Neuronal stem cell (in vitro differentiated cells): Measurements from ENCODE around the gene SP110.

ENCODE experiments used
- DNase-seq: peaks from one replicate; pipeline ENCODE4 v3.0.0-alpha.2; 2013; ENCODE audit warnings: low spot score
- H2AFZ ChIP-seq: one replicate; pipeline ENCODE4 v1.6.1; 2013; ENCODE audit warnings: mild to moderate bottlenecking, low read length, inconsistent platforms
- H2AK5ac ChIP-seq: 2 replicates; pipeline ENCODE4 v1.6.1; 2013; ENCODE audit warnings: low read depth, mild to moderate bottlenecking, inconsistent platforms, low read length, moderate library complexity, mixed read lengths
- H2BK120ac ChIP-seq: 2 replicates; pipeline ENCODE4 v1.6.1; 2013; ENCODE audit warnings: low read depth, mild to moderate bottlenecking, inconsistent platforms, low read length, moderate library complexity, mixed read lengths
- H2BK12ac ChIP-seq: one replicate; pipeline ENCODE4 v1.6.1; 2013; ENCODE audit warnings: low read length, inconsistent platforms
- H2BK15ac ChIP-seq: 2 replicates; pipeline ENCODE4 v1.6.1; 2013; ENCODE audit warnings: mild to moderate bottlenecking, low read length, inconsistent platforms, mixed read lengths
- H2BK5ac ChIP-seq: one replicate; pipeline ENCODE4 v1.6.1; 2013; ENCODE audit warnings: inconsistent platforms, mild to moderate bottlenecking, low read length, moderate library complexity
- H3K14ac ChIP-seq: one replicate; pipeline ENCODE4 v1.6.1; 2013; ENCODE audit warnings: low read length, inconsistent platforms
- H3K18ac ChIP-seq: 2 replicates; pipeline ENCODE4 v1.6.1; 2013; ENCODE audit warnings: low read length, inconsistent platforms
- H3K23ac ChIP-seq: 2 replicates; pipeline ENCODE4 v1.6.1; 2013; ENCODE audit warnings: low read depth, mild to moderate bottlenecking, mixed read lengths, low read length, inconsistent platforms; ENCODE audit not compliant: poor library complexity
- H3K27ac ChIP-seq: replicated peaks from 3 replicates; pipeline ENCODE4 v1.5.1; 2013; ENCODE audit warnings: low read length, inconsistent platforms
- H3K27me3 ChIP-seq, 3 experiments: 2 replicates each; pipeline ENCODE4 v1.6.1; 2013; ENCODE audit warnings: low read length in 3 of 3, mild to moderate bottlenecking in 2 of 3, inconsistent platforms in 1 of 3, low read depth in 1 of 3, mixed read lengths in 1 of 3, moderate library complexity in 1 of 3; ENCODE audit not compliant: control insufficient read depth in 3 of 3, insufficient read depth in 3 of 3
- H3K36me3 ChIP-seq, 2 donors: replicated peaks in 1 of 2; 2 replicates each; pipeline ENCODE4 v1.6.1; 2013; ENCODE audit warnings: low read length in 2 of 2; ENCODE audit not compliant: control insufficient read depth in 2 of 2, insufficient read depth in 2 of 2
- H3K4ac ChIP-seq: 2 replicates; pipeline ENCODE4 v1.6.1; 2013; ENCODE audit warnings: inconsistent platforms, mild to moderate bottlenecking, low read length, moderate library complexity
- H3K4me1 ChIP-seq, 2 donors: 1 replicate in 1 of 2; 2 replicates in 1 of 2; pipeline ENCODE4 v1.6.1; 2013; ENCODE audit warnings: low read length in 2 of 2, low read depth in 1 of 2; ENCODE audit not compliant: control insufficient read depth in 2 of 2, insufficient read depth in 1 of 2
- H3K4me2 ChIP-seq: one replicate; pipeline ENCODE4 v1.6.1; 2013; ENCODE audit warnings: mild to moderate bottlenecking, low read length, inconsistent platforms; ENCODE audit not compliant: insufficient read depth, poor library complexity, severe bottlenecking
- H3K4me3 ChIP-seq, 2 donors: 2 replicates each; pipeline ENCODE4 v1.5.1; 2013; ENCODE audit warnings: low read length in 2 of 2, mild to moderate bottlenecking in 2 of 2, inconsistent platforms in 1 of 2, moderate library complexity in 1 of 2
- H3K79me1 ChIP-seq: one replicate; pipeline ENCODE4 v1.6.1; 2013; ENCODE audit warnings: low read depth, mild to moderate bottlenecking, inconsistent platforms, low read length, moderate library complexity
- H3K9ac ChIP-seq: one replicate; pipeline ENCODE4 v1.6.1; 2013; ENCODE audit warnings: mild to moderate bottlenecking, low read depth, low read length, inconsistent platforms; ENCODE audit not compliant: poor library complexity
- H3K9me3 ChIP-seq, 2 donors: replicated peaks in 1 of 2; 2 replicates each; pipeline versions ENCODE3 to v1.6.1; 2013; ENCODE audit warnings: low read length in 2 of 2, mild to moderate bottlenecking in 2 of 2, inconsistent platforms in 1 of 2, low read depth in 1 of 2, mixed read lengths in 1 of 2, moderate library complexity in 1 of 2; ENCODE audit not compliant: control insufficient read depth in 2 of 2, insufficient read depth in 1 of 2
- H4K8ac ChIP-seq: one replicate; pipeline ENCODE4 v1.6.1; 2013; ENCODE audit warnings: low read depth, mild to moderate bottlenecking, inconsistent platforms, low read length, moderate library complexity
- H4K91ac ChIP-seq: one replicate; pipeline ENCODE4 v1.6.1; 2013; ENCODE audit warnings: low read length, low read depth, mild to moderate bottlenecking, inconsistent platforms; ENCODE audit not compliant: poor library complexity
- WGBS, 2 donors: extraction: QIAGEN DNeasy Blood & Tissue Kit; methylation state at CpG; one replicate each; pipeline ENCODE4 v1.1.7; 2013; ENCODE audit warnings: missing lambda C conversion rate in 2 of 2, mixed read lengths in 1 of 2; ENCODE audit not compliant: insufficient read length in 2 of 2, insufficient replicate concordance in 1 of 2; ENCODE audit errors: extremely low coverage in 2 of 2; 5-methylcytosine and 5-hydroxymethylcytosine counted together

The SP110 gene

DNA sequence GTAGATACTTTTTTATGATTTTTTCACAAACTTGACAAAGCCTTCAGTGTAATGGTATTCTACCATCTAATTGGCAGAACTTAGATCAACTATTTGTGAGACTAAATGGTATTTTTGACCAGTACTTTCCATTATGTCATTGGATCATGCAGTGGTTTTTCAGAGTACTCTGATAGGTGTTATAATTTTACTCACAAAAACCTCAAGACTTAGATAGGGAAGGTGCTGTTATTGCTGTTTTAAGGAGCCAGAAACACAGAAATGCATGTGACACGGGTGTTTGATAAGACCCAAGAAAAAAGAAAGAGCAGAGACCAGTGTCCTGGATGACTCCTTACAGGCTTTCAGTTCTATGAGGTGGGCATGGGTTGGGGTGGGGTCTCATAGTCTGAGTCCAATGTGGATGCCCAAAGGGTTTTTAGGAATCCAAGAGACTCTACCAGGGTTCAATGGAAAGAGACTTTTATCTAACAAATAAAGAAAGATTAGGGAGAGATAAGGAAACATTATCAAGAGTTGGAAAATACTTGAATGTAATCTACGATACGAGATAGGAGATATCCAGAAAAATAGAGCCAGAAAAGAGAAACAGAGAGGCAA is 37.0 kb upstream of the SP110 start:
- Histone ChIP-seq H4K91ac (no peak overlapping the region), H3K9me3 (no peaks in the 10 kb centered on the region), H3K18ac (no peak overlapping the region), H3K4me3 (no peak overlapping the region), H3K4ac (no peak overlapping the region), H3K23ac (no peak overlapping the region), H3K9ac (no peak overlapping the region), H2BK15ac (no peak overlapping the region), H2BK12ac (no peak overlapping the region), H3K14ac (no peak overlapping the region), H3K4me2 (no peak overlapping the region), H4K8ac (no peak overlapping the region), H2AFZ (no peak overlapping the region), H2AK5ac (no peak overlapping the region), H3K36me3 (no peaks in the 10 kb centered on the region), H3K27me3 (no peaks in the 10 kb centered on the region), H2BK120ac (no peak overlapping the region), H3K27ac (no peak overlapping the region), H3K4me1 (no peaks in the 10 kb centered on the region), H3K79me1 (no peaks in the 10 kb centered on the region), H2BK5ac (no peak overlapping the region)
- no CpG with 5 or more reads among the region's 3 CpGs for WGBS, 2 donors
- no peak for DNase-seq

DNA sequence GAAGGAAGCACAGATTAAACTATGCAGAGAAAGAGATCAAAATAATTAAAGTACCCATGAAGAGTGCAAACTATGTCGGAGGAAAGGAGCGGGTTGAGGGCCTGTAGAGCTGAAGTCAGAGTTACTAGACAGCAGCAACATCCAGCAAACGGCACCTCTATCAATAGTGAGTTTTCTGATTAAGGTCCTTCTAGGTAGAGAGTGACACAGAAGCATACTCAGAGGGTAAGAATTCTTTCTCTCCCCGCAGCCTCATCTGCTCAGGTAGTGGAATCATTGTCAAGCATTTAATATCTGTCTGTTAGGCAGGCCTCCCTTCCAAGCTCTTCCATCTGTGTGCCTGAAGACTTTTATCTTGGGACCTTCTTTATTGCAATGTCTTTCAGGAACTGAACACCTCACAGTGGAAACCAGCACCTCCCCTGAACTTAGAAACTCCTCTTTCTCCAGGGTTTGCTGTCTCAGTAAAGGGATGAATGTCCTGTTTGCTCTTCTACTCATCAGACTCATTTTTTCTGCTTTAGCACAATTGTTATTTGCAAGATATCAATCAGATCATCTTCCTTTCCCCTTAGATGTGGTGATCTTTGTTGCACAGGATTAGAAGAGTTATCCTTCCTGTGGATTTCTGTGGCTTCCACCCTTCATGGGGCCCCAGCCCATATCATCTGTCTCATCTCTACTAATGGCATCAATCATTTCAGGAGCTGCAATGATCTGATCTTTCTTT is 34.5 kb upstream of the SP110 start:
- DNase-seq, result no peak
- H3K23ac ChIP-seq, result no peak overlapping the region
- no peak overlapping the region for H3K27ac ChIP-seq
- WGBS, 2 donors, result no CpG with 5 or more reads among the region's 4 CpGs
- H3K18ac ChIP-seq, result no peak overlapping the region
- no peak overlapping the region for H4K91ac ChIP-seq
- no peak overlapping the region for H2BK15ac ChIP-seq
- H3K14ac ChIP-seq, result no peak overlapping the region
- no peak overlapping the region for H3K9ac ChIP-seq
- H3K79me1 ChIP-seq, result no peaks in the 10 kb centered on the region
- H3K4me1 ChIP-seq, result no peaks in the 10 kb centered on the region
- H4K8ac ChIP-seq, result no peak overlapping the region
- H3K9me3 ChIP-seq, result no peaks in the 10 kb centered on the region
- H2AFZ ChIP-seq, result no peak overlapping the region
- H2BK5ac ChIP-seq, result no peak overlapping the region
- H3K4me3 ChIP-seq, result no peak overlapping the region
- H3K27me3 ChIP-seq, result no peaks in the 10 kb centered on the region
- no peaks in the 10 kb centered on the region for H3K36me3 ChIP-seq
- H2AK5ac ChIP-seq, result no peak overlapping the region
- no peak overlapping the region for H2BK120ac ChIP-seq
- no peak overlapping the region for H2BK12ac ChIP-seq
- no peak overlapping the region for H3K4ac ChIP-seq
- H3K4me2 ChIP-seq, result no peak overlapping the region

DNA sequence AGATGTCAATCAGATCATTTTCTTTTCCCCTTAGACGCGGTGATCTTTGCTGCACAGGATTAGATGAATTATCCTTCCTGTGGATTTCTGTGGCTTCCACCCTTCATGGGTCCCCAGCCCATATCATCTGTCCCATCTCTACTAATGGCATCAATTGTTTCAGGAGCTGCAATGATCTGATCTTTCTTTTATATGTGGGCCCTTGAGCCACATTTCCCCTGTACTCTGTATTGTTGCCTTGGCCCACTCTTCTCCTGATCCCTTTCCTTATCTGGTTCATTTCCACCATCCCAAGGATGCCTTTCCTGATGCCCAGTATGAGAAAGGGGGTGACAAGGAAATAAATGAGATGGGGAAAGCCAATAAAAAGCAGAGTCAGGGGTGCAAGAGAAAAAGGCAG is 30.4 kb upstream of the SP110 start:
- no peak overlapping the region for H3K14ac ChIP-seq
- H3K27ac ChIP-seq, result no peak overlapping the region
- H3K9me3 ChIP-seq, result no peaks in the 10 kb centered on the region
- no peak overlapping the region for H3K23ac ChIP-seq
- H2BK5ac ChIP-seq, result no peak overlapping the region
- no CpG with 5 or more reads among the region's 2 CpGs for WGBS, 2 donors
- no peak overlapping the region for H4K8ac ChIP-seq
- H2BK15ac ChIP-seq, result no peak overlapping the region
- no peaks in the 10 kb centered on the region for H3K36me3 ChIP-seq
- H3K9ac ChIP-seq, result no peak overlapping the region
- no peak overlapping the region for H3K4me3 ChIP-seq
- no peak overlapping the region for H4K91ac ChIP-seq
- no peaks in the 10 kb centered on the region for H3K27me3 ChIP-seq
- H2AFZ ChIP-seq, result no peak overlapping the region
- no peak overlapping the region for H3K18ac ChIP-seq
- no peaks in the 10 kb centered on the region for H3K4me1 ChIP-seq
- H3K4ac ChIP-seq, result no peak overlapping the region
- H3K4me2 ChIP-seq, result no peak overlapping the region
- H2BK120ac ChIP-seq, result no peak overlapping the region
- DNase-seq, result no peak
- no peaks in the 10 kb centered on the region for H3K79me1 ChIP-seq
- H2AK5ac ChIP-seq, result no peak overlapping the region
- H2BK12ac ChIP-seq, result no peak overlapping the region

DNA sequence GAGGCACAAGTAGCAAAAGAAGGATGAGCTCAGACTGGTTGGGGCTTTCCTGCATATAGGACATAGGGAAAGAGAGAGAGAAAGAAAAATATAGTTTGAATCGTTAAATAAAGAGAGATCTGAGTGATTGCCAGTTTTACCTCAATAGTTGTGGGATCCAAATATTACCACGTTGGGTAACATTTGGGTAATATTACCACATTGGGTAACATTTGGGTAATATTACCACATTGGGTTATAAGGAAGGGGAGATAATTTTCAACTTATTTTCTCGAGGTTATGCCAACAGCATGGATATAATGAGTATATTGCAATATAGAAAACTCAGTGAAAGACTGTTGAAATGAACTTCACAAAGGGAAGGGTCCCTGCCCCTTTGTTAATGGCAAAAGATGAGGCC is 26.4 kb upstream of the SP110 start:
- Histone ChIP-seq H3K4me3 (no peak overlapping the region), H2AFZ (no peak overlapping the region), H3K9me3 (no peaks in the 10 kb centered on the region), H3K9ac (no peak overlapping the region), H3K79me1 (no peaks in the 10 kb centered on the region), H2BK12ac (no peak overlapping the region), H2BK5ac (no peak overlapping the region), H3K4ac (no peak overlapping the region), H3K14ac (no peak overlapping the region), H3K27me3 (peaks cover 0 to 9% (median 0%) of the 10 kb centered on the region in 3 experiments), H3K18ac (no peak overlapping the region), H4K8ac (no peak overlapping the region), H4K91ac (no peak overlapping the region), H3K4me2 (no peak overlapping the region), H3K23ac (no peak overlapping the region), H2BK120ac (no peak overlapping the region), H3K36me3 (no peaks in the 10 kb centered on the region), H3K27ac (no peak overlapping the region), H2AK5ac (no peak overlapping the region), H2BK15ac (no peak overlapping the region), H3K4me1 (no peaks in the 10 kb centered on the region)
- WGBS, 2 donors, result 100% methylated on average over 1 of the region's 3 CpGs; no CpG with 5 or more reads in 1 of the 2 donors
- no peak for DNase-seq
